Stimulated activated CD8-positive, alpha-beta memory T cell treated with anti-CD3 and anti-CD28 coated beads, Interleukin-12 subunit alpha, Interleukin-12 subunit beta, amount 100 ng/mL, for 4 hours (primary cell): ENCODE measurements around the gene ADAMTS16.

Source experiments
- DNase-seq: peaks from one replicate; pipeline ENCODE4 v3.0.0-alpha.2; 2020; ENCODE audit warnings: low read depth

Gene ADAMTS16

DNA sequence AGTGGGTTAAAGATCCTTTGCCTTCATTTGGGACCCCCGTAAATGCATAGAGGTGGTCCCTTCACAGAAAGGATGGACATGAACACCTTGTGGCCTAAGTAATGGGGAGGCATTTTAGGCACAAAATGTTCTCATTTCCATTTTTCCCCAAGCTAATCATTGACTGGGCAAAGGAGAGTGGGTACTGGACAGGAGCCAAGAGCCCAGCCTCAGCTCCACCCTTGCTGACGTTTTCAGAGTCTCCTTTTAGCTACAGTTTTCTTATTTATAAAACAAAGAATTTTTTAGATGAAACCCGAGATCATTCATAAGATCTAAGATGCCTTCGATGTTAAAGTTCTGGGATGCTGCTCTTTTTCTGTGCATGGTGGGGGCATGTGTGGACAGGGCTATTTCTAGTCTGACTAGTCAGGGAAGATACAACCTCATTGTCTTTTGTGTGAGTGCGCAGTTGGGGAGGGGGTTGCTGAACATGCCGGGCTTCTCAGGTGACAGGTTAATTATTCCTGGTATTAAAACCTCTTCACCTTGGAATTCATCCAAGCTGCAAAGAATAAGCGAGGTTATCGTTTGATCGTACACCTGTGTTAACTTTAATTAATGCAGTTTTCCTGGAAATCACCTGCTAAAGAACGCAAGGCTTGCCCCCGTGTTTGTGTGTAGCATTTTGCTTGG is 48.4 kb downstream of the ADAMTS16 start:
- no peak for DNase-seq

DNA sequence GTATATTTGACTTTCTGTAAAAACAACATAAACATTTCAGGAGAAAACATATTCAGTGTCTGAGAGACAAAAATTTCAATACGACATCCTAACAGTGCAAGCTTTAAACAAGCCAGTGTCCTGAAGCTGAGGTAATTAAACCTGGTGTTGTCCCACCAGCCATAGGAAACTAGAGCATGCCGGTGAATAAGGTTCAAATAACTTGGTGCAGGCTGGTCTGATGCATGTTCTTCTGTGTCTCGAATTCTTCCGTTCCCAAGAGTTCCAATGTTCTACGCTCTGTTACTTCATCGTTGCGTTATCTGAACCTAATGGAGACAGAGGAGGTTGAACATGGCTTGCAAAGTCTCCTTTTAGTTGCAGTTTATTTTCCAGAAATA is 48.9 kb downstream of the ADAMTS16 start:
- DNase-seq = no peak

DNA sequence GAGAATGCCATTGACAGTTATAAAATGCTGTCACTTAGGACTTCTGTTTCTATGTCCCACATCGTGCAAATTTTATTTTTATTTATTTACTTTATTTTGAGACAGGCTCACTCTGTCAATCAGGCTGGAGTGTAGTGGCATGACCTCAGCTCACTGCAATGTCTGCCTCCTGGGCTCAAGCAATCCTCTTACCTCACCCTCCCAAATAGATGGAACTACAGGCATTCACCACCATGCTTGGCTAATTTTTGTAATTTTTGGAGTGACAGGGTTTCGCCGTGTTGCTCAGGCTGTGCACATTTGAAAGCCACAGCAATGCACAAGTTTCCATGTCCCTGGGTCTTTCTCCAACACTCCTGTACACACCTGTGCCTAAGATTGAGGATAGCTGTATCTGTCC is 51.8 kb downstream of the ADAMTS16 start:
- no peak for DNase-seq

DNA sequence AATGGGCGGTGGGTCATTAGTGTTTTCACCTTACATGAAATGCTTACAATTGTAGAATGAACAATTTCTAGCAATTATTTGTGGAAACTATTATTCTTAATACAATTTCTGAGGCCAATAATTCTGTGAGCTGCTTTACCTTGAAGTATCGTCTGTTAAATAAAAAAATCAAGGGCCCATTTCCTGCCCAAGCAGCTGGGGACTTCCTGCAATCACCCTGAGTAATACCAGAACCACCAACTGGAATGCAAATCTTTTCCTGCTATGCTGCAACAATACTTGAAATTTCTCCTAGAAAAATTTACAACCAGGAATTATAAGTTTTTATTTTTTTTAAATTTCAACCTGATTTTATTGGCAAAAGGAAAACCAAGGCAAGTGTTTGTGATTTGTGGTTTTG is 52.6 kb downstream of the ADAMTS16 start:
- DNase-seq = no peak

DNA sequence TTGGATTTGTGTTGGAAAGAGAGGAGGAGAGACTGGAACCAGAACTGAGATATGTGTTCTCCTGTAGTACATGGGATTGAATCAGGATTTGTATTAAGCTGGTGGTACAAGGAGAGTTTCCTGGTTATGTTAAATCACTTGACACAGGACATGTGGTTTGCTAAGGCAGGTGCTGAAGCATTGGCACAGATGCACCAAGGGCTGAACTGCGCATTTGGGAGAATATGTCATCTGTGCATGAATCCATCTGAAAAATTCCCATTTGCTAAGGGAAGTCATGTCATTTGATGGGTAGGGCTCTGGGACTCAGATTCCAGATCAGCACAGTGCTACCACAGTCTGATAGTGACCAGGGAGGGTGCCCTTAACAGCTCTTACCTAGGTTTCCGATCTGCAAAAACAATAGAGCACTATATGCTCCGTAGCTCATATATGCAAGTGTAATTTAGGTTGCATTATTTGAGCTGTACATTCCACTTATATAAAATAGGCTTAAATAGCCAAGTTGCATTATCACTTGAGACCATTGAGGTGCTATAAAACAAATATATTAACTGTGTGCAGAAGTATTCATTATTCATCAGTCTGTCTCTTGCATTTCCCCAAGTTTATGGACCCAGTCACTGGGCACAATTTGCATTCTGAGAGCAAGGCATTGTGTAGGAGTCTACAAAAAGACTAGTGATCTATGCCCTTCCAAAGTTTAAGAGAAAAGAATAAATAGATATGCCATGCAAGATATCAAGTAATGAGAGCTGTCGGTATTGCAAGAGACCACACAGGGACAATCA is 55.2 kb downstream of the ADAMTS16 start:
- DNase-seq = no peak

DNA sequence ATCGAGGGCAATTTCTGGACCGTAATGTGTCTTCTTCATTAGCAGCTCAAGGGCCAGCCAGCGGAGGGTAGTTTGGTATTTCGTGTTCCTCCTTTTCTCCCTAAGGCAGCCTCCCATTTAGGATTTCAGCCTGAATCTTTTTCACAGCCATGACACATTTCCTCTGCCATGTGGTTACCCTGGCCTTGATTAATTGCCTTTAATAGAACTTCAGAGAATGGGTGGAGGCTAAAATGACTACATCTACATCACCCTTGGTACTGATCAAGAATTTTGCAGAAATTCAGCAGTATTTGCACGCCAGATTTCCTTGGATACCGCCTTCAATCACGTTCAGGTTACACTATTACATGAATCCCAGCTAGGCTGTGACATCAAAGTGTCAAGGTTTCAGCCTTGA is 58.0 kb downstream of the ADAMTS16 start:
- no peak for DNase-seq

DNA sequence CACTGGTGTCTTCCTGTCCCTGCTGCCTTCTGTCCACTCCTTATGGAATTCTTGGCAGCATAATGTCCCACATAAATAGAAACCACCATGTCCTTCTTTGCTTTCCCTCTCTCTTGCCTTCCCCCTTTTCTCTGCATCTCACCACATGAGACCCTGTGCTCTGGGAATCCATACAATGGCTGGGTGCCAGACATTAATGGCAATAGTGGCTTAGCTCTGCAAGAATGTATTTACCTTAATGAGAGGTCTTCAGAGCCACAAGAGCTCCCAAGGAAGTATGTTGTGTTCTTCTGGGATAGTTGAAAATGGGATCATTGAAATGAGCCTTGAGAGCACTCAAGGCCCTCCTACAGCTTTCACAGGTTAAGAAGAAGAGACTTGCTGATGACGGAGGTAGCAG is 58.7 kb downstream of the ADAMTS16 start:
- DNase-seq = no peak

DNA sequence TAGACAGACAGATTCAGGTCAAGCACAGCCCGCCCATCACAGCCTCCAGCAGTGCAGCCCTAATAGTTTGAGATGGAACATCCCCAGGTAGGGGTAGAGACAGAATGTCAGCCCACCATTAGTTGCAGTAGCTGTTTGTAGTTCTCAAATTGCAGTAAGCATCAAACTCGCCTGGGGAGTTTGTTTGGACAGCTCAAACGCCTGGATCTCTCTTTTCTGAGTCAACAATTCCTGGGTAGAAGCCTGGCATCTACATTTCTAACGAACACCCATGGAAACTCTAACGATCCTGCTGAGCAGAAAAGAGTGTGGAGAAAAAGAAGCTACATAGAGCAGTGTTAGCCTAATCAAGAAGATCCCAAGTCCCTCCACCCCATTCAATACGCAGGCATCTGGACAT is 59.4 kb downstream of the ADAMTS16 start:
- DNase-seq = no peak

DNA sequence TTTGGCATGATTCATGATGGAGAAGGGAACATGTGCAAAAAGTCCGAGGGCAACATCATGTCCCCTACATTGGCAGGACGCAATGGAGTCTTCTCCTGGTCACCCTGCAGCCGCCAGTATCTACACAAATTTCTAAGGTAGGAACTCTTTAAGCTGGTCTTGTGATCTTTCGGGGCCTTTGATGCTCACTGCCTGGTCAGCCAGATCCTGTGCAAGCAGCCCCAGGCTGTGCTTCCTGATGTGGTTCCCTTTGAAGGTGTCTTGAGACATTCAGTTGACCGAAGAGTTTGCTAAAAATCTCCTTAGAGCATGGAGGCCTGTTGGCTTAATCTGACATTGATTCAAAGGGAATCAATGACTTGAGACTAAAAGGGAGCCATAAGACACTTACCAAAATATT is 60.0 kb downstream of the ADAMTS16 start:
- no peak for DNase-seq

DNA sequence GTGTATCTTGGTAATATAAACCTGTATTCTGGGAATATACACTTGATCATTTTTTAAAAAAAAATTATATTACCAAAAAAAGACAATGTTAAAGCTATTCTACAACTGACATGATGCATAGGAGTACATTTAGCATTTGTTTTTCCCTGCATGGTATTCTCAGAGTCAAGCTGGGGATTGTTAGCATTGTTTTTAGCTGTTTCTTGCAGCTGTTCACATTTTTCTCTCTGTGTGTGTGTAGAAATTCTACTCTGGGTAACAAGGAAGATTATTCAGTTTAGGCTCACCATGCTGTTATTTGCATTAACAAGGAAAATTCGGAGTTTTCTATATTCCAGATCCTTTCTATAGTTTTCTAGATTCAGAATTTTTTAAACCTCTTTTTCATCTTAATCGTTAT is 62.2 kb downstream of the ADAMTS16 start:
- DNase-seq = no peak

DNA sequence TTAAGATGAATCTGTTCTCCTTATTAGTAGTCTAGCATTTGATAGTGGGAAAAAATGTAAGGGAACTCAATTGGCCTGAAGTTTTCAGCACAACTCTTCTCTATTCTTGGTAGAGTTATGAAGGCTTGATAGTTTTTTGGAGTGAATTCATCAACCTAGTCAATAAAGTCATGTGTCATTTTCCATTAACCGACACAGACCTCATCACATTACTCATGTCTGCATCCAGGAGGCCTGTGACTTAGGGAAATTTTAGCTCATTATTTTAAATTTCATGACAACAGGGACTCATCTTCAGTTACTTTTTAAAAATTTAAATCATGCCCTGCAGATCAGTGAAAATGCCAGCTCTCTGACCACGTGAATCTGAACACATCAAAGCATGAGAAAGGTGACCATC is 63.3 kb downstream of the ADAMTS16 start:
- DNase-seq = no peak

DNA sequence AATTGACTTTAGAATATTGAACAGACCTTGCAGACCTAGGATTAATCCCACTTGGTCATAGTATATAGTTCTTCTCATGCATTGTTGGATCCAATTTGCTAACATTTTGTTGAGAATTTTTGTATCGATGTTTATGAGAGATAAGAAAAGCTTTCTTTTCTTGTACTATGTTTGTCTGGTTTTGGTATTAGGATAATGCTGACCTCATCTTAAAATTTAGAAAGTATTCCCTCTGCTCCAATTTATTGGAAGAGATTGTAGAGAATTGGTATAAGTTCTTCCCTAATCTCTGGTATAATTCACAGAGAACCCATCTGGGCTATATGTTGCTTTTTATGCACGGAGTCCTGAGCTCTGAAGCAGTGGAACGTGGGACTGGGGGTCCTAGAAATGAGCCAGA is 67.7 kb downstream of the ADAMTS16 start:
- no peak for DNase-seq

DNA sequence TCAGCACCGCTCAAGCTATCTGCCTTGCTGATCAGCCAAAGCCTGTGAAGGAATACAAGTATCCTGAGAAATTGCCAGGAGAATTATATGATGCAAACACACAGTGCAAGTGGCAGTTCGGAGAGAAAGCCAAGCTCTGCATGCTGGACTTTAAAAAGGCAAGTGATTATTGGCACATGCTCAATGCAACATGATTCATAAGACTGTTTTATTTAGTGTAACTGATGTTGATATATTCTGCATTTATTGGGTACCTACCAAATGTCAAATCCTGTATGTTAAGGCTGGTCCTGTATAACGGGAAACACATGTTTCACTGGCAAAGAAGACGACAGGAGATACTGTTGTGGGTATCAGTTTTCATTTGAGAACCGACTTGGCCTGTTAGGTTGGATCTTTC is 69.0 kb downstream of the ADAMTS16 start:
- no peak for DNase-seq

DNA sequence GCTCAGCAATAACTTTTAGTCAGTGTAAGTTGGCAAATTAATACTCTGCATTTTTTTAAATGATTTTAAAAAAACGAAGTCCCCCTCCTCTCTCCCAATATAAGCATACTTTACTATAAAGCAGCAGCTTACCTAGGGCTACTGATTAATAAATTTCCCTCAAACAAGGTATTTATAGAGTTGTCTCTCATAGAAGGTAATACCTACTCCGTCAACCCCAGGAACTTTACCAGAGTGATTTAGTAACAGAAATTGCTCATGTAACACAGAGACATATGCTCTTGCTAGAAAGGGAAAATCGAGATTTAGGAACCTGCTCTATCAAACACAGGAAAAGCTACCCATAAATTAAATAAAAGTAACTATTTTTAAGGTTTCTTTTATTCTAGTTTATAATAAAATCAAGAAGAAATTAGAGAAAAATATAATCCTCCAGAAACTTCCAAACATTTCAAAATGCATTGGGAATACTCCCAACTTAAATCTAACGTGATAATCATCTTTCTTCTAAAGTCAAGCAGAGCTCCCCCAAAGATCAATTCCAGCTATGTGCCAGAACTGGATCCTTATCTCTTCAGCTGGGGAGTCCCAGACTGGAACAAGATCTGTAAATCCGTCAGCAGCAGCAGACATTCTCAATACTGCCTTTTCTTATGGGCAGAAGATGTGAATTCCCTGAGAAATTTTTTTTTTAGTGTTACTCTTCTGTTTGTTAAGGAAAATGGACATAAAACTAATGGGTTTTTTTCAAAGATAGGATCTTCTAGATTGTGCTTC is 69.6 kb downstream of the ADAMTS16 start:
- no peak for DNase-seq

DNA sequence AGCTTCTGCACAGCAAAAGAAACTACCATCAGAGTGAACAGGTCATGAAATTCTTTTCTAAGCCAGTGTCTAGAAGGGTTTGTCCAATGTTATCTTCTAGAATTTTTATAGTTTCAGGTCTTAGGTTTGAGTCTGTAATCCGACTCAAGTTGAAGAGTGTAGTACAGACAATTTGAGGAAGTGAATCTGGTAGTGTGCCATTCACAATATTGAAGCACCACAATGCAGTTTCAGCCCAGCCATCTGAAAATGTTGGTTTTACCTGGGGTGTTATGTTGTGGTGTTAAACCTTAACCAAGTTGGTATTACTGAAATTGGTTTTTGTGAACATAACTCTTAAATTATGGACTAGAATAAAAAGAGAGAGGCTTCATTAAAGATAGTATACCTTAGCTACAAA is 77.2 kb downstream of the ADAMTS16 start:
- DNase-seq = no peak

DNA sequence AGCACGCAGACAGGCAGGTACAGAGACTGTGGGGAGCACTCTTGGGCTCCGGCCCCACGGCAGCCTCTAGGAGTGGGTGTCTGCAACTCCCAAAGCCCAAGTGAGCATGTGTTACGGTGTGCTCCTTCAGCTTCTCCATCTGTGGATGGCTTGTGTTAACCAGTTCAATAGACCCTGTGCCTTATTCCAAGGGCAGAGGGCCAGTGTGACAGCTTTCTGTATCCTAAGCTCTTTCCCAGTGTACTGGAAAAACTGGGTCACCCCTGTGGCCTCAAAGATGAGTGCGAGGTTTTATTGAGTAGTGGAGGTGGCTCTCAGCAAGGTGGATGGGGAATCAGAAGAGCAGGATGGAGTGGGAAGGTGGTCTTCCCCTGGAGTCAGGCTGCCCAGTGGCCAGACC is 78.3 kb downstream of the ADAMTS16 start:
- no peak for DNase-seq

DNA sequence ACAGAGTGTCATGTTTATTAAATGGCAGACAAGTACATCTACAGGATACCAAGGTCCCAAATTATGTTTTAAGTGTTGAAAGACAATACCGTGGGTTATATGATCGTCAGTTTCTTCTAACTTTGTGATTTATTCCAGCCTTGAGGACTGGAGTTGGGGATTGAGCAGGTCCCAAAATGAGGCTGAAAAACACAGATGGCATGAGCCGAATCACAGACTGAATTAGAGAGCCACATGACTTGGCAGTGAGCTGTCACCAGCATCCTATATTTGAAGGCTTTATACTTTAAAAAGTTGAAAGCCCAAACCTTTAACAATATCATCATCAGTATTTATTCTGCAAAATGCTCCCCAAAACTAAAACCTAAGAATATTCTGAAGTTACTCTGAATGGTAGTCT is 79.4 kb downstream of the ADAMTS16 start:
- DNase-seq = no peak

DNA sequence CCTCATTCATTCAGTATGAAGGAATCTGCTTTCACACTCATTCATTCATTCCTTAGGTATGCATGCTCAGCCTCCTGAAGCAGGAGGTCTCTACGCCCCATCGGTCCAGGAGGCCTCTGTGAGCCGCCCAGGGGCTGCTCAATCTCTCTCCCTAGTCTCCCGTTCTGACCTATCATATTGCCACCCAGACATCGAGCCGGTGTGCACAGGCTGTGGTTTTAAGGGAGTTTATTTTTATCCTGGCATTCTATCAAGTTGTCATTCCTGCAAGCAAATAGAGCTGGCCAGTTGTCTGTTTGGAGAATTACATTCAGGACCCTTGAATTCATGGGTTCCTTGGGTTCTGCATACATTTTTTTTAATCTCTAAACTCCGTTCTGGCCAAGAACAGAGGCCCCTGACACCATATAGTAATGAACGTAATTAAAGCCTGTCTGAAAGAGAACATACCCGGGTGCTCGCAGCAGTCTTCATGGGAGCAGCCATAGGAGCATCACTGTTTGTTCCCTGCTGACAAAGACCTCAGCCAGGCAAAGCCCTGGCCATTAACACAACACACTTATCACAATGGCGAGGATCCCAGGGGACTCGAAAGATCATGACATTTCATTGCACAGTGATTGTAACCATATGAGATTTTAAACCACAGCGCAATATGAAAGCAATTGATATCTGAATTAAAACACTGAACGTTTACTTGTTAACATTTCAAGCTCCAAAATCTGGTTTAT is 80.9 kb downstream of the ADAMTS16 start:
- no peak for DNase-seq

DNA sequence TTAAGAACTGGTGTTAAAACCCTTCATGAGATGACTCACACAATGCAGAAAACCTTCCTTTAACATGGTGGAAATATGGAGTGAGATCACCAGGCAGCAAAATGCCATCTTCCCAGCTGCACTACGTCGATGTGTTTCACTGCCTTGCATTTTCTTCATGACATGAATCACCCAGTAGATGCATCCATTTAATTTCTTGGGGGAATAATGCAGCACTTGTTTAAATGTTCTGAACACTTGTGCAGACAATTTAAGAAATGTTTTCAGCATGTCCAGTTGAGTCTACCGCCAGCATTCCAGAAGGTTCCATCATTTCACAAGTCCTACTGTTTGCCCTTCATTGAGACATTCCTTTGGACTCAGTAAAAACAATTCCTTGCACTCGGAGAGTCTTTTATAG is 81.6 kb downstream of the ADAMTS16 start:
- no peak for DNase-seq

DNA sequence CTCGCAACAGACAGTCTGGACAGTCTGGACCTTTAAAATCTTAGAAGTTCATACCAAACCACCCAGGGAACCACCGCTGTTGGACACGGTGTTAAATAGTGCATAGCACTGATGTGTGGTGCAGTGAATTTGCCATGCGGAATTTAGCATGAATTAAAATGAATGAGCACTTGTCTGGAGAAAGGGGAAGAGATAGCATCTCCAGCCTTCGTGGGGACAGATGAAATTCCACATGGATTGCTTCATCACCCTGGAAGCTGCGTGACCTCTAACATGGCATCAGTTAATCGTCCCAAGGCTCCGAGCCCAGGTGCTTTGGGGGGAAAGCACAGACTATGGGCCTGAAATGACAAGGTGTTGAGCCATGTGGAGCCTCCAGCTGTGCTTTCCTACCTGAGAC is 91.4 kb downstream of the ADAMTS16 start:
- no peak for DNase-seq

DNA sequence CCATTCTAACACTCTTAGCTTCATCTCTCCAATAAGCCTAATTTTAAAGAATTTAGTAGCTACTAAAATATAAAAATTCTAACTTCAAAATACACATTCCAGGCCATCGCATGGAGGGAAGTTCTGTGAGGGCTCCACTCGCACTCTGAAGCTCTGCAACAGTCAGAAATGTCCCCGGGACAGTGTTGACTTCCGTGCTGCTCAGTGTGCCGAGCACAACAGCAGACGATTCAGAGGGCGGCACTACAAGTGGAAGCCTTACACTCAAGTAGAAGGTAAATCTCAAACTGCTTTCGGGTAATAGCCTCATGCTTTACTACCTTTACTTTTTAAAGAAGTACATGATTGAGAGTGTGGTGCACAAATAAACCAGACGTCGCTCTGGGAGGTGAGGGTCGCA is 94.8 kb downstream of the ADAMTS16 start:
- no peak for DNase-seq

DNA sequence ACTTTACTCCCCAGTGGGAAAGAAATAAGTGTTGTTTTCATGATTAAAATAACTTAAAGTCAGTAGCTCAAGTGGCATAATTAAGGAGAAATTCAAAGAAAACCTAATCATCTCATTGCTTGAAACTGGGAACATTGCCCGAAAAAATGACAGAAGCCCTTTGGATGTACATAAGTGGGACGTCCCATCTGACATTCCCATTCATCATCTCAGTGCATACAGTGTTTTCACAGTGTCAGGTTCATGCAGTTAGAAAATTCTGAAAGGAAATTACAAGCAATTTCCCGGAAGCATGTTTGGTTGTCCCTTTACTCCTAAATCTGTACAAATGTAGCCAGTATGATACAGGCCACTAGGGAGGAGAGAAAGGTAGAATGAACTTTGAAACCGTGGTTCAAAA is 95.6 kb downstream of the ADAMTS16 start:
- no peak for DNase-seq

DNA sequence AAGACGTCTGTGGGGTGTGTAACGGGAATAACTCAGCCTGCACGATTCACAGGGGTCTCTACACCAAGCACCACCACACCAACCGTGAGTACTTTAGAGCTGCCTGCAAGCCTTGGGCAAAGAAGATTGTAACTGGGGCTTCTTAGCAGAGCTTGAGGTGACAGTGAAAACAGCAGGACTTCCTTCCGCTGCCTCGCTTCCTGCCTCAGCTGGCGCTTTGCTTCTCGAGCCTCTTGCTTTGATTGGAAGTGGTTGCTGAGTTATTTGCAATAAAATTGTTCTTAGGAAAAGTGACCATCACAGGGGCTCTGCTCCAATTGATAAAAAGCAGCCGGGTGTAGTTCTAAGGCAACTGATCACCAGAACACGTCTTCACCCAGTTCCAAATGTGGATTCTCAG is 99.1 kb downstream of the ADAMTS16 start:
- no peak for DNase-seq
